DOHH2 (cell line): ENCODE measurements around the gene LGR6.

Experiments
- CTCF ChIP-seq: fragments of 200-600 bp; sonication (generic); IDR thresholded peaks from one replicate; pipeline ENCODE4 v1.5.1; 2014; ENCODE audit warnings: antibody characterized with exemption, mild to moderate bottlenecking, low read depth, low read length; ENCODE audit not compliant: poor library complexity, severe bottlenecking
- EZH2phosphoT487 ChIP-seq: fragments of 200-600 bp; sonication (generic); IDR thresholded peaks from 2 replicates; pipeline ENCODE4 v1.6.1; 2017; ENCODE audit warnings: borderline replicate concordance, mild to moderate bottlenecking, antibody characterized with exemption, low read length, moderate library complexity, mixed read lengths

- TF ChIP-seq EZH2phosphoT487 (no peak), CTCF (no peak)
Measured at GRCh38 chr1:202283379-202283844, 89.8 kb downstream of the LGR6 start.
